GM19035 (cell line): Measurements from ENCODE around the gene AASDH.
"Not testable (repeated sequence)": the region's sequence is repeated elsewhere in the genome, so short reads cannot be mapped to it uniquely, and the experiment has no call there.

Source experiments
- ATAC-seq: cut with Tn5 transposase; IDR thresholded peaks from one replicate; pipeline ENCODE4 v1.9.1; 2021; ENCODE audit not compliant: unreplicated experiment

The AASDH gene

GRCh38 chr4:56405016-56405415, 17.7 kb upstream of the AASDH start:
- no peak for ATAC-seq

DNA sequence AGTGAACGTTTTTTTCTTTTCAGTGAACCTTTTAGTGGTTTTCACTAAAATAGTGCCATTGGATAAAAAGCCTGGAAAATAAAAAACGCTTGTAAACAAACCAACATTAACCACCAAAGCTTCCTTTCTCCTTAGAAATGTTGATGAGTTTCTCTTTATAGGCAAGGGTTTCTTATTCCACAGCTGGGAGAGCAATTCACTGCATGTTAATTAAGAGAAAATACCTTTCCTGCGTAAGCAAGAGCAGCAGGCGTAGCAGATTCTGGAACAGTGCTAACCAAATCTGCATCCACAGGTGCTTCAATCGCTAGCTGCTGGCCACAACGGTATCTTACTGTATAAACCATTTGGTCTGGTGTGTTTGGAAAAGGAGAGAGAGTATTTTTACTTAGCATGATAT, 13.3 kb upstream of the AASDH start:
- ATAC-seq: no peak

DNA sequence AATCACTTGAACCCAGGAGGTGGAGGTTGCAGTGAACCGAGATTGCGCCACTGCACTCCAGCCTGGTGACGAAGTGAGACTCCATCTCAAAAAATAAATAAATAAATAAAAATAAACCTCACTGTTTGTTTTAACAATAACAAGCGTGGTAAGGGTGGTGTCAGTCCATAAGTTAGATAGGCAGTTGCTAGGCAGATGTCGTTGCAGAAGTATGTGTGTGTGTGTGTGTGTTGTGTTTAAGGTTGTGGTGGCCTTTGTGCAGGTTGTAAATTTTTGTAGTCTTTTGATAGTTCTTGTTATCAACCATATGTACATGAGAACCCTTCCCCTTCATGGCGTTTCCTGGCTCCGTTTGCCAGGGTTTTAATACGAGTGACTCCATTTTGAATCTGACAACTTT, 4.0 kb upstream of the AASDH start:
- ATAC-seq: no peak

DNA sequence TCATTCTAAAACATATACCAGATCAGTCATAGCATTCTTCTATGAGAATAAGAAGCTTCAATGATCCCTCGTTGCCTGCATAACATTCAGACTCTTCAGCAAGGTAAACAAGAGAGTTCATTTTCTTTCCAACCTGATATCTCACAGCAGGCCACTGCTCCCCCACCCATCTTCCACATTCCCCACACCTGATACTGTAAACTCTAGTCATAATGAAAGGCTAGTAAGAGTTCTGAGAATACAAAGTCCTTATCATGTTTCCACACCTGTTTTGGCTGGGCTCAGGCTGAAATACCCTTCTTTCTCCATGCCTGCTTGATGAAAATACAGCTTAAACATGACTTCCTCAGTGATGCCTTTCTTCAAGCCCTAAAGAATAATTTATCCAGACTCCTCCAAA, 2.3 kb upstream of the AASDH start:
- no peak for ATAC-seq

DNA sequence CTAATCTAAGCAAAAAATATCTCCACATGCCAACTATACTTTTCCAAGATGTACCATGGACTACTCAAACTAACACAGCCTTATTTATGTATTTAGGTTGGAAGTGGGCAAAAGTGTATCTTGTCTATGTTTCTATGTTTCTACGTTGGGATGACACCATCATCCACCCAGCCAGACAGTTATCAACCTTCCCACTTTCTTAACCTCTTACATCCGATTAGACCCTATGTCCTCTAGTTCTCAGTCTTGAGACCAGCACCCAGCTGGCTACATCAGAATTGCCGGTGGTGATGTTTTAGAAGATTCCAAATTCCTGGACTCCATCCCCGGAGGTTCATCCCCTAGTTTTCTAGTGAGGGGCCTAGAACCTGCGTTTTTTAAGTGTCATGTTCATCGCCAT, 1.0 kb upstream of the AASDH start:
- no peak for ATAC-seq

DNA sequence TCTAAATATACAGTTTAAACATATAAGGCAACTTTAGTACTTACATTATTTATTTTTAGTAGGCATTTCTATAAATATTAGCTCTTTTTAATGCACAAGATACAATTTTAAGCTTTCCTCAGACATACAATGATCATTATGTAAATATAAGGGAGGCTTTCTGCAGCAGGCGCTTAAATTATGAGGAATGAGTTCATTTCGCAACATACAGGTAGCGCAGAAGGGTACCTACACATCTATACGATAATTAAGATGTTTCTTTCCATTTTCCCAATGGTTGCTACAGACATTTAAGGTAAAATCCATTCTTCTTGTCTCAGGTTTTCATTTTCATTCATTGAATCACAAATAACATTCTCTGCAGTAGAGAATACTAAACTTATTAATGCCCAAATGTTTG, 1.2 kb downstream of the AASDH start:
- no peak for ATAC-seq

GRCh38 chr4:56375458-56375857, 11.8 kb downstream of the AASDH start:
- no peak for ATAC-seq

DNA sequence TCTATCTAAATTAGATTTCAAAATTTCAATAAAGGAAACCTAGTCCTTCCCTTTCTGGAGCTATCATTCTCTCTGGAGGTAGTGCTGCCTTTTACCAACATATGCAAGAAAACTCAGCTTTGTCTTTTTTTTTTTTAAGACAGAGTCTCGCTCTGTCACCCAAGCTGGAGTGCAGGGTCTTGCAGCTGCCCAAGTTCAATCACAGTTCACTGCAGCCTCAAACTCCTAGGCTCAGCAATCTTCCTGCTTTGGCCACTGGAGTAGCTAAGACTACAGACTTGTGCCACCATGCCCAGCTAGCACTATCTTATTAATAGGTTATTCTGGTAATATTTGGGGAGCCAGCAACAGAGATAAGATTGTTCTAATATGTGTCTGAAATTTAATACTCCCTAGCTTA, 12.3 kb downstream of the AASDH start:
- no peak for ATAC-seq

- ATAC-seq: no peak
These were observed 14.5 kb downstream of the AASDH start for GRCh38 chr4:56372774-56373173.

GRCh38 chr4:56371426-56372220, 15.7 kb downstream of the AASDH start:
- ATAC-seq: no peak

GRCh38 chr4:56370377-56370776, 16.9 kb downstream of the AASDH start:
- no peak for ATAC-seq

GRCh38 chr4:56362981-56363380, 24.3 kb downstream of the AASDH start:
- not testable (repeated sequence) for ATAC-seq

DNA sequence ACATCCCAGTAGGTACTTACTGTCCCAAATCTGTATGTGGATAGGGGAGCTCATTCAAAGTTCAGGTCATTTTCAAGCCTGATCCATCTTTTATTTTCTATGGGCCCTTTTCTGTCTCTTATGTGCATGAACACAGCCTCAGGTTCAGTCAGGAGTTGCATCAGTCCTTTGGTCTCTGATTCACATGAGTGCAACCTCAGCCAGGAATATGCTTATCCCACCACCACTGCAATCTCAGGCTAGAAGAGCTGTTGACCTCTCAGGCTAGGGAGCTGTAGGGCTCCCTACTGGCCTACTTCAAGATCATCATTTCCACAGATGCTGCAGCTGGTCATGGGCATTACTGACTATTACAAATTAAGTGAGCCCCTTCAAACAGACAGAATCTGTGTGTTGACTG, 27.2 kb downstream of the AASDH start:
- no peak for ATAC-seq

DNA sequence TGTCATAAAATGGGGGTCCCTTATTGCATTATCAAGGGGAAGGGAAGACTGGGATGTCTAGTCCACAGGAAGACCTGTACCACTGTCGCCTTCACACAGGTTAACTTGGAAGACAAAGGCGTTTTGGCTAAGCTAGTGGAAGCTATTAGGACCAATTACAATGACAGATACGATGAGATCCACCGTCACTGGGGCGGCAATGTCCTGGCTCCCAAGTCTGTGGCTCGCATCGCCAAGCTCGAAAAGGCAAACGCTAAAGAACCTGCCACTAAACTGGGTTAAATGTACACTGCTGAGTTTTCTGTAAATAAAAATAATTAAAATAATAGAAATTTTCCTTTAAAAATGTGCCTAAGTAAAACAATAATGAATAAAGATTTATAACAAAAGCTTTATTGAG, 30.6 kb downstream of the AASDH start:
- ATAC-seq: no peak

DNA sequence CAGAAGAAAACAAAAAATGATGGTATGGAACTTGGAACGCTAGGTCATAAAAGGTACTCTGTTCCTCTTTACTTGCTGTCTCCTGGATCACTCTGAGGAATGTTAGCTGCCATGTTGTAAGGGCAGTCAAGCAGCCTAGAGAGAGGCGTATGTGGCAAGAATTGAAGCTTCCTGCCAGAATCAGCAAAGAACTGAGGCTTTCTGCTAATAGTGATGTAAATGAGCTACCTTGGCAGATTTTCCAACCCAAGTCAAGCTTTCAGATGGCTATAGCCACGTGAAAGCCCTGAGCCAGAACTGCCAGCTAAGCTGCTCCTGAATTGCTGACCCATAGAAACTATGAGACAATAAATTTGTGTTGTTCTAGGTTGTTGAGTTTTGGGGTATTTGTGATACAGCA, 38.7 kb downstream of the AASDH start:
- ATAC-seq: no peak

- no peak for ATAC-seq
These were observed 41.8 kb downstream of the AASDH start for GRCh38 chr4:56345458-56345857.

GRCh38 chr4:56342746-56343145, 44.5 kb downstream of the AASDH start:
- ATAC-seq: no peak

DNA sequence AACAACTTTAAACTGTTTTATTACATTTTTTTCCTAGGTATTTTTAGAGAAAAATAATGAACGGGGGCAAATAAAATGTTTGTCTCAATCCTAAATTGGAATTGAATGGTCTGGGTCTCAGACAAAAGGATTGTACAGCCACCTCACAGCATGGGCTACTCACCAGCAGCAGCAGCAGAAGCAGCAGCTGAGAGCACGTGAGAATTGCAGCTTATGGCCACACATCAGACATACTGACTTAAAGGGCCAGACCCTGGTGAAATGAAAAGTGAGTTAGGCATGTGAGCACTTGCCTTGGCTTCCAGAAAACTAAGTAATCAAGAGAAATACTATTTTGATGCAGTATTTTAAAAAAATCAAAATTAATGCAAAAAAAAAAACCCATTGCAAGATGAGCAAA, 56.6 kb downstream of the AASDH start:
- no peak for ATAC-seq

- no peak for ATAC-seq
These were observed 60.9 kb downstream of the AASDH start for GRCh38 chr4:56326363-56326762.

GRCh38 chr4:56324011-56324610, 63.2 kb downstream of the AASDH start:
- ATAC-seq: no peak

GRCh38 chr4:56323327-56323726, 64.0 kb downstream of the AASDH start:
- no peak for ATAC-seq

DNA sequence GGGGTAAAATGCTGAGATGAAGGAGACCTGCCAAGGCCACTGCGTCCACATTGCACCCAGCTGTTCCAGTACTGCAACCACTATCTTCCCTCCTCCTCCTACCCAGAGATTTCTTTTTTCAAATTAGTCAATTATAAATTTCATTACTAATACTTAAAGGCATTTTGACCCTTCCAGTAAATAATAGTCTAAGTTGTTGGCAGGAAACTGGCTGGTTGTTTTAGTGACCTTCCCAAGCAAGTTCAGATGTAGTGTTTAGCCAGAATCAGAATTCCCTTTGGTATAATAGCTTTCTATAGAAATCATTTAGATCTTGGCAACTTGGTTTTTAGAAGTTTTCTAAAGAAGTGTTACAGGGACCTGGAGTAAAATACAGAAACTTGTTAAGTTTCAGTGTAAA, 66.0 kb downstream of the AASDH start:
- ATAC-seq: no peak

DNA sequence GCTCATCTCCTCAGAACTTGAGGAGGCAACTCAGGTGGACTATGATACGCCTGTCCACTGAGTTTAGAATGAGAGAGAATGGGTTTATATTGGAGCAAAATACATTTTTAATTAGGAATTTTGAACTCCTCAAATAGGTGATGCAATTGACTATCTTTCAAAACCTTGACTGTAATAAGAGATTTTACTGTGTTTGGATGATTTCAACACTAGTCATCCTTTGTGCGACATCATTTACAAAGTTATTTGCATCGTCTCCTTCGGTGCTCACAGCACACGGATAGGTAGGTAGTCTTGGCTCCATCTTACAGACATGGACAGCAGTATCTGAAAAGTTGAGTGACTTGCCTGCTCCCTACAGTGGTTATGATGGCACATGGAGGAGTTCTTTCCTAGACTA, 67.0 kb downstream of the AASDH start:
- no peak for ATAC-seq
